HG02642 (cell line): ENCODE measurements around the gene TBC1D17.
A peak's percentile ranks its signal among the peaks of the same experiment; 100 is the strongest.

Experiments used
- ATAC-seq: cut with Tn5 transposase; IDR thresholded peaks from one replicate; pipeline ENCODE4 v1.9.1; 2021; ENCODE audit warnings: mild to moderate bottlenecking; ENCODE audit not compliant: unreplicated experiment, poor library complexity

Gene TBC1D17

GRCh38 chr19:49889687-49890348 is 12.3 kb downstream of the TBC1D17 start:
- no peak for ATAC-seq

GRCh38 chr19:49890349-49891311 is 13.1 kb downstream of the TBC1D17 start:
- no peak for ATAC-seq

DNA sequence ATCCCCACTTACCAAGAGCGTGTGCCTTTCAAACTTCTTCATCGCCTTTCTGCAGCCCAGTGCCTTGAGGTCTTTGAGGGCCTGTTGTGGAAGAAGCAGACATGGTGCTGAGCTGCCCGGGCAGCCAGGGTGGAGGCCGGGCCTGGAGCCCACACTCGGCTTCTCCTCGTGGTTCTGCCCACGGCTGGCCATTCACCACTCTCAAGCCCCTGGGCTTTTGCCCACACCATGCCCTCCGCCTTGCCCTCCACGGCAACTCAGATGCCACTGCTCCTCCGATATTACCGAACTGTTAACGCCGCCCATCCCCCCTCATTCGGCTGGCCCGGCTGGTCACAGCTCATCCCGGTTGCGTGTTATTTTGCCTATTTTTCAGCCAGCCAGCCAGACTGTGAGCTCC is 13.9 kb downstream of the TBC1D17 start:
- no peak for ATAC-seq

GRCh38 chr19:49892716-49893115 is 15.2 kb downstream of the TBC1D17 start:
- no peak for ATAC-seq

- ATAC-seq: no peak
Measured at GRCh38 chr19:49894011-49894664, 16.6 kb downstream of the TBC1D17 start.

DNA sequence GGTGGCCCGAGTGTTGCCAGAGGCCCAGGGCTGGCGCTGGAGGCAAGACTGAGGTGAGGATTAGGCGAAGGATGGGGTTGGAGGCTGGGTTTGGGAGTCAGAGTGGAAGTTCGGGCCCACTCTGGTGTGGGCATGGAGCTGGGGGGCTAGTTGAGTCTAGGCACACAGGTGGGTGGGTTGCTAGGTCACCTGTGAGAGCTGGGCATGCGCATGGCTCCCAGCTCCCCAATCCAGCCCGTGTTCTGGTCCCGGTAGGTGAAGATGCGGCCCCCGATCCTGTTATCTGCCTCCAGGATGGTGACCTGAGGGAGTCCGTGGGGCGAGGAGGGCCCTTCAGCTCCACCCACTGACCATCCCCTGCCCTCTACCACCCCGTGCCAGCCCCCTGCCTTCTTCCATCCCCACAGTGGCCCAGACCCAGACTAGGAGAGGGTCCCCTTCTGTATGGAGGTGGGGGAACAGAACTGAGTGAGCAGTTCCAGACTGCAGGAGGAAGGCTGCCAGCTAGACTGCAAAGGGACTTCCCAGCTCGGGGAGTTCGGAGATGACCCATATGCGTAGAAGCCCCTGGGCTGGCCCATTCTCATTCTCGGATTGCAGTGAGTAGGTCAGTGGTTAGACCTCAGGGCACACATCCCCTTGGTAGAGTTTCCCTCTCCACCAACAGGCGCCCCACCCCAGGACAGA is 17.5 kb downstream of the TBC1D17 start:
- ATAC-seq: no peak

DNA sequence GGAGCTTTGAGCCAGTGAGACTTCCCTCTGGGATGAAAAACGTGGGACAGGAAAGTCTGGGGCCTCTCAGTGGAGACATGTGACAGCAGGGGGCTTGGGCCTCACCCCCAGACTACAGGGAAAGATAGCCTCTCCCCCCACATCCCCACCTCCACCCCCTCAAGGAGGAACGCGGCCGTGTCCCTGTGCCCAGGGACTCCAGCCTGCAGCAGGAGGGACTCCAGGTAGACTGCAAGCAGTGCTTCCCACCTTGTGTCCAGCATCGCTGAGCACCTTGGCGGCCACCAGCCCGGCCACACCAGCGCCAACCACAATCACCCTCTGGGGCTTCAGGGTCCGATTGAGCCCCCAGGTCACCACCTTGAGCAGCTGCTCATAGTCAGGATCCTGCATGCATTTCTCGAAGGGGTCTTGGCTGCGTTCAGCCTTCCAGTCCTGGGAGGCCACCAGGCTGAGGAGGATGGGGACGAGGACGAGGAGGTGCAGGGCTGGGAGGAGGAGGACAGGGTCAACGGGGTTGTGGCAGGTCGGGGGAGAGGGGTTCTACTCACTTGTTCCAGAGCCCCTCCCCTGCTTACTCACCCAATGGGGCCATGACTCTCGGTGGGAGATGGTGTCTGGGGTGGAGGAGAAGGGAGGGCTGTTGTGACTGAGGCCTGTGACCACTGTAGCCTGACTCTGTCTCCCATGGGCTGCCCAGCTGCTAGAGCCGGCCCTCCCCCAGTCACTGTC is 18.2 kb downstream of the TBC1D17 start:
- ATAC-seq: no peak

- peak; percentile 41 for ATAC-seq
Measured at GRCh38 chr19:49896863-49897621, 19.5 kb downstream of the TBC1D17 start, which contains the start of gene IL4I1. Gene IL4I1, minus strand, starts transcription at chr19:49896887. Its CDS starts 727 bp downstream, at chr19:49896160.

GRCh38 chr19:49904136-49904535 is 26.6 kb downstream of the TBC1D17 start:
- no peak for ATAC-seq

DNA sequence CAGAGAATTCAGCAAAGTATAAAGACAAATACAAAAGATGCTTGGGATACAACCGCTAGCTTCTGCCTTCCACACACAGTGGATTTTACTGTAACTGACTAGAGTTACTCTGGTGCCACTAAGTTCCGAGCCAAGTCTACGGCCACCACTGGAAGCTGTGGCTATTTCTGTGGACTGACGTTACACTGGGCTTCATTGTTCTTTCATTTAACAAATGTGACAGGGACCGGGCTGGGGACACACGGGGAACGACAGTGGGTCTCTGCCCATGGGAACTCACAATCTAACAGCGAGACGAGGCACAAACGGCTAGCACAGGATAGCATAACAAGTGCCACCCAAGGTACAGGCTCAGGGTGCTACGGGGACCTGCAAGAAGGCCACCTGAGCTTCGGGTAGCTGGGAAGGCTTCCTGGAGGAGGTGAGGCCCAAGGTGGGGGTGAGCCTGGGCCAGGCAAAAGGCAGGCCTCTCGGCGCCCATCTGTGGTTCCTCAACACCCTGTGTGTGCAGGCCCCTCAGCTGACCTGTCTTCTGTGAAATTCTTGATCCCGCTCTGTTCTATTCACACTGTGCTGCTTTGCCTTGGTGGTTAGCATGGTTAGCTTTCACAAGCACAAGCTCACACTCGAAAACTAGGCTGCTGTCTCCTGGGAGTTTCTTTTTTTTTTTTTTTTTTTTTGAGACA is 29.5 kb downstream of the TBC1D17 start:
- ATAC-seq: no peak

DNA sequence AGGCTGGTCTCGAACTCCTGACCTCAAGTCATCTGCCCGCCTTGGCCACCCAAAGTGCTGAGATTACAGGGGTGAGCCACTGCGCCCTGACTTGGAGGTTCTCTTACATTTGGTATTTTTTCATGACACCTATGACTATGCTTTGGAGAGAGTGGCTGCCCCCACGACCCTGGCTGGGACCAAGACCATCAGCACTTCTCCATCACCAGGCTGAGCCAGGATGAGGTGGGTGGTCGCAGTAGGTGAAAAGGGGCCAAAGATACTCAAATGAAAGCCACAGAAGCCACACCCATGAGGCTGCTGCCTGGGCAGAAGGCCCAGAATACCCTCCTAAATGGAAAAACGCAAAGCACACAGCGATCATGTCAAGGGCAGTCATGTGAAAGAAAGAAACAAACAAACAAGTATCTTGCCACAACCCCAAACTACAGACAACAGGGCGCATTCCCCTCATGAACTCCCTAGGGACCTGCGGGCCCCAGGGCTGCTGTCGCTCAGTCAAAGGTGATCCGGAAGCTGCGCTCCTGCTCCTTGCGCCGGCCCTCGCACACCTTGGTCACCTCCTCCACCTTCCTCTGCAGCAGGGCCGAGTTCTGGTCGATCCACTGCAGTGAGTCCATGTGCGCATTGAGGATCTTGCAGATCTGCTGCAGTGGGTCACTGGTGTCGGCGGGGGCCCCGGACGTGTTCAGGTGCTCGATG is 30.4 kb downstream of the TBC1D17 start:
- ATAC-seq: peak; percentile 32

- no peak for ATAC-seq
Measured at GRCh38 chr19:49908480-49909420, 31.2 kb downstream of the TBC1D17 start.

DNA sequence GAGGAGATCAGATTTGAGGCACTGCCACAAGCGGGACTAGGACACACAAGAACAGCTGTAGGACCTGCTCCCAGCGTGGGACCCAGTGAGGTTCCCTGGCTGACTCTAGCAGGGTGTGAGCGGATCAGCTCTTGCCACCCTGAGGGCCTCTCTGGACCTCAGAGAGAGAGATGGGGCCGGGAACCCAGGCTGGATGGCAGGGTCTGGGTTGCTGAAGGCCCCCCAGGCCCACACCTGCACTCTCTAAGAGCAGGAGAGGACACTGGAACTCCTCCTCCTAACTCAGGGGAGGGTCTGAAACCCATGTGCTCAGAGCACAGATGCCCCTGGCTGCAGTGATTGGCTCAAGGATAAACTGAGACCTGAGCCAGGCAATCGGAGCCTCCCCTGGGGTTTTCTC is 32.7 kb downstream of the TBC1D17 start:
- no peak for ATAC-seq

DNA sequence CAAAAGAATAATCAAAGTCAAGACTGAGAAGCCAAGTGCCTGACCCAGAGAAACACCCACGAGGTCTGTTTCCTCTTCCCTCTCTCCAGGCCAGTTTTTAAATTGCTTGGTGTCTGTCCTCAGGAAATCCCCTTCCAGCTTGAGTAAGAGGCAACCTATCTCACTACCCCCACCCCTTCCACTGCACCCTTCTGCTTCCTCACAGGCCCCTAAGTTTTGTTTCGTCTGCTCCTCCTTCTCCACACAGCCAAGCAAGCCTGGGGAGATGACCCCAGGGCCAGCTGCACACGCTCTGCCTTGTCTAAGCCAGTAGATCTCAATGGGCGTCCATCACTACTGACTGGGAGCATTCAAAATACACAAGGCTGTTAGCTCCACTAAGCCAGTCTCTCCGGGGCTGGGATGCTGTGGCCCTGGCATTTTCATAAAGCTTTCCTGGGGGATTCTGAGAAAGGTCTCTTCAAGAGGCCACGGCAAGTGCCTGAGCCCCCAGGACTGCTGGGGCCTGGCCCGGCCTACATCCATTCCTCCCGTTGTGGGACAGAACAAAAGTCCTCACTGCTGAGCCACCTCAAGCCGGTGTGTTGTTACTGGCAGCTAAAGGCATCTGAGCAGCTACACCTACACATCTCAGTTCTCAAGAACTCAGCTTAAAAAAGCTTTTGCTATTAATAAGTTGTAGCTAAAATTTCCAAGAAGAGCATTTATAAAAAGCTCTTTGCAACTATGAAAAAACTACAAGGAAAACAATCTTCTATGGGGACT is 34.1 kb downstream of the TBC1D17 start:
- ATAC-seq: peak; percentile 40

DNA sequence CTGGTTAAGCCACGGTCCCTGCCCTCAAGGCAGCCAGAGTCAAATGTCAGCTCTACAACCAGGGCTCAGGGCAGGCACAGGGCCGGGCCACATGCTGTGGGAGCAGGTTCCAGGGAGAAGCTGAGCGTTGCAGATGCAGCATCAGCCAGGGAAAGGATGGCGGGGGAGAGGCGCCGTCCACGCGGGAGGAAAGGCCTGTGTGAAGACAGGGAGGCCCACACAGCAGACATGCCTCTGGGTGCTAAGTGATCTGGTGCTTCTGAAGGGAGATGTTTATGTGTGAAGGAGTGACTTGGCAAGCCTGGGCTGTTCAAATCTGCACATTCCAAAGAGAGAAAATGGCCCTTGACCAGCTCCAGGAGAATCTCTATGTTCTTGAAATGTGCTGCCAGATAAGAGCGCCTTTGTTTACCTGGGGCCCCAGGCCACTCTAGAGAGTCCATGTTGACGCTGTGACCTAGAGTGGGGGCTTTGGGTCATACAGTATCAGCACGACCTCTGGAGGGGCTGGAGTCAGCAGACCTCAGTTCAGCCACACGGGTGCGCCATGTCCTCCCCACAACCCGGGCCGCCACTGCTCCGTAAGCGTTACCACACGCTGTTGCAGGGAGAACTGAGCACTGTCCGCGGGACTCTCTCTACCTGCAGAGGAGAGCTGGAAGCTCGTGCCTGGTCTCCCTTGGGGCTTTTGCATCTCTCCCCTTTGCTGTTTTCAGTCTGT is 35.6 kb downstream of the TBC1D17 start:
- ATAC-seq: no peak
